ENCODE measurements around the gene NCMAP.

The NCMAP gene

GRCh38 chr1:24652382-24652781 is 96.5 kb downstream of the NCMAP start:
- POLR2A ChIA-PET: no interaction called here
- CTCF ChIA-PET: no interaction called here
- TF ChIP-seq, protein P1, sequence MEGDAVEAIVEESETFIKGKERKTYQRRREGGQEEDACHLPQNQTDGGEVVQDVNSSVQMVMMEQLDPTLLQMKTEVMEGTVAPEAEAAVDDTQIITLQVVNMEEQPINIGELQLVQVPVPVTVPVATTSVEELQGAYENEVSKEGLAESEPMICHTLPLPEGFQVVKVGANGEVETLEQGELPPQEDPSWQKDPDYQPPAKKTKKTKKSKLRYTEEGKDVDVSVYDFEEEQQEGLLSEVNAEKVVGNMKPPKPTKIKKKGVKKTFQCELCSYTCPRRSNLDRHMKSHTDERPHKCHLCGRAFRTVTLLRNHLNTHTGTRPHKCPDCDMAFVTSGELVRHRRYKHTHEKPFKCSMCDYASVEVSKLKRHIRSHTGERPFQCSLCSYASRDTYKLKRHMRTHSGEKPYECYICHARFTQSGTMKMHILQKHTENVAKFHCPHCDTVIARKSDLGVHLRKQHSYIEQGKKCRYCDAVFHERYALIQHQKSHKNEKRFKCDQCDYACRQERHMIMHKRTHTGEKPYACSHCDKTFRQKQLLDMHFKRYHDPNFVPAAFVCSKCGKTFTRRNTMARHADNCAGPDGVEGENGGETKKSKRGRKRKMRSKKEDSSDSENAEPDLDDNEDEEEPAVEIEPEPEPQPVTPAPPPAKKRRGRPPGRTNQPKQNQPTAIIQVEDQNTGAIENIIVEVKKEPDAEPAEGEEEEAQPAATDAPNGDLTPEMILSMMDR (IDR thresholded peaks at IDR 0.05; ENCODE audit: control extremely low read depth, extremely low read depth, low read depth, missing control alignments): no peak
- DNase-seq (ENCODE audit: extremely low spot score): no peak

DNA sequence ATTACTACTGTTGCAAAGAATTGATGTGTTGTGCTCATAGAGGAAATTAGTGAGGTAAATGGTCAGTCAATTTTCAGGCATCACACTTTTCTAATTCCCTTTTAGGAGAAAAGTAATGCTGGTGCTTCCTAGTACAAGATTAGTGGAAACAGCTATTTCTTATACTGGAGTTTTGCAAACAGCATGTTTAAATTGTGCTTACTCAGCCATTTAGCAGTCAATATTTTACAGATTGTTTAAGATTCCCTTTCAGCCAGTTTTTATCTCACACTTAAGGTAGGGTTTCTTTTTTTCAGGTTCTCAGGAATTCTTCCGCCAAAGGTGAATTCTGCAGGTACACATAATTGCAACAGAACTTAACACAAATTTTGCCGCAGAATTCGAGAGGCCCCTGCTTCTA is 98.1 kb downstream of the NCMAP start:
- TF ChIP-seq, protein P1 (IDR thresholded peaks at IDR 0.05; ENCODE audit: control extremely low read depth, extremely low read depth, low read depth, missing control alignments): no peak
- POLR2A ChIA-PET: no interaction called here
- DNase-seq (ENCODE audit: extremely low spot score): no peak
- CTCF ChIA-PET: interaction anchor here (1.1 to 2.8 kb wide), 5 partner anchors 18 to 181 kb away, joined by 3 to 13 read pairs (median 3); no protein-coding TSS in a partner anchor

DNA sequence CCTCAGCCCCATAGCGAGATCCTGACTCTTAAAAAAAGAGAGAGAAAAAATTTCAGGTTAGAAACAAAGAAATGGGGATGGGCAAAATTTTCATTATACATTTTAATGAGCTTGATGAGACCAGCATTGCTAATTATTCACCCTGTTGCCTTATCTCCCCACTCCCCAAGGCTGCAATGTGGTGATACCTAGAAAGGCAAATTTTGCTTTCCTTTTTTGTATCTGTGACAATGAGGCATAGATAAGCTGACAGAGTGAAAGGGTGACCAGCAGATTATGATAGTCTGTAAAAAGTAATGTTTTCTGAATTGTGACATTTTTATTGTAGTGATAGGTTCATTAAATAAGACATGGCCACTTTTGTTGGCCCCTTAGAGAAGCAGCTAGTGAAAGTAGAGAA is 100.2 kb downstream of the NCMAP start:
- CTCF ChIA-PET: interaction anchor here (1.1 to 2.1 kb wide), 6 partner anchors 9 to 180 kb away, joined by 3 to 8 read pairs (median 4); no protein-coding TSS in a partner anchor
- TF ChIP-seq, protein P1 (IDR thresholded peaks at IDR 0.05; ENCODE audit: control extremely low read depth, extremely low read depth, low read depth, missing control alignments): no peak
- POLR2A ChIA-PET: interaction anchor here (0.6 kb wide), 1 partner anchor 109 kb away, joined by 3 read pairs; no protein-coding TSS in a partner anchor
- DNase-seq (ENCODE audit: extremely low spot score): no peak

DNA sequence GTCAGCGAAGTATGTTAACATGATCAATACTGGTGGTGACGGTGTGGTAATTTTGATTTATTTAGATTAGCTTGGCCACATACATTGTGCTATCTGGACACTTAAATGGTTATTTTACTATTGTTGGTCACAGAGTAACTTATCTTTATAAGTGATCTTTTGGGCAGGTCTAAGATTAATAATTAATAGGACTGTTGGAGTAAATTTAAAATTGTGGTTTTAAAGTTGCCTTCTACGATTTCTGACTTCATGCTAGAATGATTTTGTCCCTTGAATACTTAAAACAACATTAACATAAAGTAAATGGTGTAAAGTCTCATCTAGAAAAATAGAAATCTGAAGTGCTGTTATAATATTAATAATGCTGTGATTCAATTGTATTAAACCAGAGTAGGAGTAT is 101.9 kb downstream of the NCMAP start:
- ChIA-PET CTCF (interaction anchor here (1.6 to 2.1 kb wide), 2 partner anchors 25 to 31 kb away, joined by 3 to 8 read pairs; no protein-coding TSS in a partner anchor), POLR2A (no interaction called here)
- DNase-seq (ENCODE audit: extremely low spot score): no peak
- TF ChIP-seq, protein P1 (IDR thresholded peaks at IDR 0.05; ENCODE audit: control extremely low read depth, extremely low read depth, low read depth, missing control alignments): no peak

All from GM10248 (cell line).